GM03348 (cell line): ENCODE measurements around the gene CCDC154.
"Not testable (repeated sequence)": the region's sequence is repeated elsewhere in the genome, so short reads cannot be mapped to it uniquely, and the experiment has no call there.

ENCODE experiments used
- DNase-seq: peaks from one replicate; pipeline ENCODE4 v3.0.0; 2012; ENCODE audit warnings: low spot score

The CCDC154 gene

GRCh38 chr16:1443980-1444729, at the start of gene CCDC154:
TSS of gene CCDC154 (minus strand) at chr16:1444556. CDS start at chr16:1444322, 234 bp downstream.
- DNase-seq: no peak

- DNase-seq: peak; percentile 60
Measured at GRCh38 chr16:1493746-1494094, 49.4 kb upstream of the CCDC154 start.

- peak; percentile 100 for DNase-seq
Measured at GRCh38 chr16:1492923-1493745, 48.8 kb upstream of the CCDC154 start, which contains the start of gene TELO2. TSS of gene TELO2 (plus strand) at chr16:1493360. CDS start at chr16:1494282, 922 bp downstream.

- no peak for DNase-seq
Measured at GRCh38 chr16:1492082-1492922, 47.9 kb upstream of the CCDC154 start.

GRCh38 chr16:1491327-1491726, 47.0 kb upstream of the CCDC154 start:
- DNase-seq: no peak

- no peak for DNase-seq
Measured at GRCh38 chr16:1489077-1489476, 44.7 kb upstream of the CCDC154 start.

- no peak for DNase-seq
Measured at GRCh38 chr16:1488619-1489018, 44.3 kb upstream of the CCDC154 start, which contains the start of gene PTX4. TSS of gene PTX4 (minus strand) at chr16:1488944. CDS start at chr16:1488909, 35 bp downstream.

GRCh38 chr16:1488054-1488601, 43.8 kb upstream of the CCDC154 start:
- DNase-seq: no peak

- DNase-seq: no peak
Measured at GRCh38 chr16:1487395-1488053, 43.2 kb upstream of the CCDC154 start.

GRCh38 chr16:1486551-1487390, 42.4 kb upstream of the CCDC154 start:
- DNase-seq: no peak

GRCh38 chr16:1485847-1486496, 41.6 kb upstream of the CCDC154 start:
- no peak for DNase-seq

GRCh38 chr16:1481906-1482835, 37.8 kb upstream of the CCDC154 start:
- DNase-seq: no peak

- not testable (repeated sequence) for DNase-seq
Measured at GRCh38 chr16:1478937-1479336, 34.6 kb upstream of the CCDC154 start.

- no peak for DNase-seq
Measured at GRCh38 chr16:1477033-1477432, 32.7 kb upstream of the CCDC154 start.

GRCh38 chr16:1475552-1476114, 31.3 kb upstream of the CCDC154 start:
- no peak for DNase-seq

GRCh38 chr16:1474796-1475551, 30.6 kb upstream of the CCDC154 start, which contains the start of gene CLCN7:
TSS of gene CLCN7 (minus strand) at chr16:1475028. CDS start at chr16:1474974, 54 bp downstream.
- peak; percentile 99 for DNase-seq

- peak; percentile 59 for DNase-seq
Measured at GRCh38 chr16:1474082-1474795, 29.9 kb upstream of the CCDC154 start.
